Left lobe of liver (tissue), 2 donors: ENCODE data around the gene VPS41. TPM values are rescaled to one million over a fixed set of nuclear protein-coding genes. Genes with fewer than 3 reads are reported as not detected.

Experiments used
- ATAC-seq: fragments of 200-7000 bp; cut with Tn5 transposase; one replicate; pipeline ENCODE4 v1.9.1; 2020; ENCODE audit warnings: mild to moderate bottlenecking, moderate library complexity
- DNase-seq: peaks from one replicate; pipeline ENCODE4 v3.0.0-alpha.2; 2020; ENCODE audit warnings: low spot score
- total RNA-seq: library from RNA; stranded (reverse); gene quantifications from one replicate; pipeline ENCODE4 v1.2.1, GENCODE V29; 2021
- donor health status: DM: no; HTN: no; CAD: no; lungs with moderate emphysema.
- donor health status: DM: no; HTN: yes; CAD: no.

VPS41 gene
- total RNA-seq, 1 donor from 2014 or later, result 33.9 TPM

DNA sequence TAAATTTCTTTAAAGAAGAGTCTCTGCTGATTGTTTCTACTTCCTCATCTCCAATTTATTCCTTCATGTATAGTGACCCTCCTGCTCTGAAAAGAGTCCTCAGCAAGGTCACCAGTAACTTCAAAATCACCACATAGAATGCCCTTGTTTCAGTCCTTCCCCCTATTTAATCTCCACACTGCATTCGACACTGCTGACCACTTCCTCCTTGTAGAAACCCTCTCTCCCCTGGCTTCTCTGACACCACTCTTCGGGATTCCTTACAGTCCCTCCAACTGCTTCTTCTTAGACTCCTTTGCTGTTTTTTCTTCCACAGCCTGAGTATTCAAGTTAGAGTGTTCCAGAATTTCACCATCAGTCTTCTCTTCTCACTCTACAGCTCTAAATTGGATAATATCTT is 89.5 kb downstream of the VPS41 start:
- no peak for ATAC-seq
- DNase-seq, result no peak

DNA sequence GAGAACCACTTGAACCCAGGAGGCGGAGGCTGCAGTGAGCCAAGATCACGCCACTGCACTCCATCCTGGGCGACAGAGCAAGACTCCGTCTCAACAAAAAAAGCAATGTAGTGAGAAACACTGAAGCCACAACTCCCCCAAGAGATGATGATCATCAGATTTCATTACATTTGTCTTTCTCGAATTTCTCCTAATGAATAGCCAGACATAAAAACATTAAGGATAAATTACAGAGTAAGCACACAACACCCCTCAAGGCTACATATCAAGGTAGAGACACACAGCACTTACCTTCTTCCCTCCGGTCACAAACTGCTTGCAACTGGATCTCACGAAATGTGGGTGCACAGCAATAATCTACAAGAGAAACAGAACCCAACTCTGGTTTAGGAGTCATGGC is 91.5 kb downstream of the VPS41 start:
- DNase-seq (no peak), ATAC-seq (no peak)

- ATAC-seq (peak; percentile 34), DNase-seq (no peak)
Observed at GRCh38 chr7:38813768-38814167, 95.2 kb downstream of the VPS41 start.

GRCh38 chr7:38806912-38807311 is 102.1 kb downstream of the VPS41 start:
- DNase-seq (no peak), ATAC-seq (no peak)

DNA sequence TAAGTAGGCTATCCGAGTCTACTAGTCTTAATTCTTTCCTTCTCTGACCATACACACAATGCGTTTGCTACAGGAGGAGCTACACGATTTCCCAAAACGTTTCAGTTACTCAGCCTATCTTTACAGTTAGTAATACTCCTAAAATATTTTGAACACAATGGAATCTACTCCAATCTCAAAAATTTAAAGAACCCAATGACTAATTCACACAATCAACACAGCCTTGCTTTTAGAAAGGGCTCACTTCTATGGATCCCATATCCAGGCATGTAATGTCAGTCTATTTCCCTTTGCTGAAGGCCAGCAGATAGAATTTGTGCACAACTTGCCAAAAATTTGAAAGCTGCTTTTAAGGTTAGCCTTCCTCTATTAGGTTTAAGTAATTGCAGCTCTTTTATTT is 107.2 kb downstream of the VPS41 start:
- ATAC-seq, result no peak
- no peak for DNase-seq

DNA sequence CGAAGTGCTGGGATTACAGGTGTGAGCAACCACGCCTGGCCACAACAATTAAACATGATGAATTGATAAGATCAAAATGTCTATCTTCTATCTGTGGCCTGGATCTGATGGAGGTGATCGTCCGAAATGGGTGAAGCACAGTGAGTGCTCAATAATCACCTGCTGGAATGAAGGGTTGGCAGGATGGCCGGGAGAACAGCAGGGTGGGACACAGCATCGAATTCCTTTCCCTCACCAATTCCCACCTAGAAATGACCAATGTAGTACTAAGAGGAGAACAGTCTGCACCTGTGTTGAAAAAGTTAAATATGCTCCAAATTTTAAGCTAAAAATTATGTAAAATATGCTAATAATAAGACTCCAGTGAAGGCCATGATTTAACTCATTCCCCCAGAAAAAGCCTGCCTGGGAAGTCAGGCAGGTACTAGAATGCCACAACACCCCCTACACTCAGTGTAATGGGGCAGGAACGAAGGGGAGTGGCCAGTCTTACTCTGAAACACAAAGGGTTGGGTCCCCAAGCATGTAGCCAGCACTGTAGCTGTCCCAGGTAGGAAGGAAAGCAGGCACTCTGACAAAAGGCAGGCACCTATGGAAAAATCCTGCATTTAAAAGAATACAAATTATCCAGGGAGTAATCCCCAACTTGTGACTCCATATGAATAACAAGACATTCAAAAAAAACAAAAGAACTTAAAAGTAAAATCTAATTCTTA is 110.3 kb downstream of the VPS41 start:
- no peak for DNase-seq
- ATAC-seq, result no peak

- peak; percentile 85 for ATAC-seq
- DNase-seq, result peak; percentile 51
Observed at GRCh38 chr7:38796626-38797501, 112.1 kb downstream of the VPS41 start.

DNA sequence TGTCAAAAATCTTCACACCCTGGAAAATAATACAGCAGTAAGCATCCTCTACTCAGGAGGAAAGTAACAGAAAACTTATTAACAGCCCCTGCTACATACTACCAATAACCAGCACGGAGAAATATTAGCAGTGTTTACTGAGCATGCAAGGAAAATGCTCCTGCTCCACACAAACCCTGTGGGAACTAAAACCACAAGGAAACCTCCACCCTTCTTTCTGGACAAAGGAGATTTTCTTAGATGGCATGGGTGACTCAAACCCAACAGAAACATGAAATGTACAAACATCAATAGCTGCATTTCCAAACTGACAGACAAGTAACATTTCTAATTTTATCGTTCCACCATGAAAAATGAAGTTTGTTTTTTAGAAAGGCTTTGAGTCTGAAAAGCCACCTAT is 113.4 kb downstream of the VPS41 start:
- ATAC-seq, result no peak

DNA sequence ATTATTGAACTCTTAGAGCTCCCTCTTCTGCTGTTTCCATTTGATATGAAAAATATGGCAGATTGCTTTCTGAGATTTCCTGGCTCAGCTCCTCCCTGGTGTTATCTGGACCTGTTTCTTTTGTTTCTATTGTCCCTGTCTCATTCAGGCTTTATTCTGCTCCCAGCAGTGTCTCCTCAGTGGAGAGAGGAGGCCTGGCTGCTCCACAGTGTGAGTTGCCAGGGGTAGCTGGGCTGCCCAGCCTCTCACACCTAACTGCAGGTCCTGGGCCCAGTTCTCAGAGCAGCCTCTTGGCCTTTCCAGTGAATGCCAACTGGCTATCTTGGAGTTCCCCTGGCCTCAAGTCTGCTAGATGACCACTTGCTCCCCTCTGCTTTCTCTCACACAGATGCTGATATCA is 127.0 kb downstream of the VPS41 start:
- DNase-seq, result no peak

More for the DNA sequence above, 113.4 kb downstream of the VPS41 start:
- DNase-seq, result no peak

GRCh38 chr7:38777609-38778008 is 131.4 kb downstream of the VPS41 start:
- ATAC-seq (no peak), DNase-seq (no peak)

More for the DNA sequence above, 127.0 kb downstream of the VPS41 start:
- no peak for ATAC-seq

GRCh38 chr7:38775506-38776175 is 133.3 kb downstream of the VPS41 start:
- DNase-seq (no peak), ATAC-seq (no peak)

DNA sequence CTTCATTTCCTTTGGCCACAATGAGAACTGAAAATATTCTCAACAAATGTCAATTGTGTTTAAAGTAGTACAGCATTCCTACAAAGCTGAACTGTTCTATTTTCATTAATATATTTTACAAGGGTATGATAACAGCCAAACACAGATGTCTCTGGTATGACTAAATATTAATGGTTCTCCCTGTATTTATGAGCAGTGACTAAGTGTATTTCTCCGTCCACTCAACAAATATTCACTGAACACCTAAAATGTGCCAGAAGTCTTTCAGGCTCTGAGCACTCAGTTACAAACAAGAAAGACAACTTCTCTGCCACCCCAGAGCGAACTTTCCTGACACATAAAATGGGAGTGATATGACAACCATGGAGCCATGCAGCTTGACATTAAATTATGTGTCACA is 135.6 kb downstream of the VPS41 start:
- DNase-seq, result no peak
- ATAC-seq, result no peak

- no peak for DNase-seq
Observed at GRCh38 chr7:38760226-38760625, 148.8 kb downstream of the VPS41 start.

DNA sequence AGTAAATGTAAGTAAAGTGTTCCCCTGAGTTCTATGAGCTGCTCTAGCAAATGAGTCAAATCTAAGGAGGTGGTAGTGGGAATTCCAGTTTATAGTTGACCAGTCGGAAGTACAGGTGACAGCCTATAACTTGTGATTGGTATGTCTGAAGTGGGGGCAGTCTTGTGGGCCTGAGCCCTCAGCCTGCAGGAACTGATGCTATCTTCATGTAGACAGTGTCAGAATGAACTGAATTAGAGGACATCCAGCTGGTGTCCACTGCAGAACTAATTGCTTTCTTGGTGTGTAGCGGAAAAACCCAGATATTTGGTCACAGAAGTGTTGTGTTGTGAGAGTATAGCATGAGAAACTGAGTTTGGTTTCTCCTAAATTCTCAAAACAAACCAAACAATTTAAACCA is 150.0 kb downstream of the VPS41 start:
- DNase-seq, result no peak
- ATAC-seq, result no peak

More at GRCh38 chr7:38760226-38760625, 148.8 kb downstream of the VPS41 start:
- ATAC-seq, result no peak

- no peak for DNase-seq
- ATAC-seq, result no peak
Observed at GRCh38 chr7:38757931-38758330, 151.1 kb downstream of the VPS41 start.

- DNase-seq (no peak), ATAC-seq (no peak)
Observed at GRCh38 chr7:38756521-38756920, 152.5 kb downstream of the VPS41 start.

DNA sequence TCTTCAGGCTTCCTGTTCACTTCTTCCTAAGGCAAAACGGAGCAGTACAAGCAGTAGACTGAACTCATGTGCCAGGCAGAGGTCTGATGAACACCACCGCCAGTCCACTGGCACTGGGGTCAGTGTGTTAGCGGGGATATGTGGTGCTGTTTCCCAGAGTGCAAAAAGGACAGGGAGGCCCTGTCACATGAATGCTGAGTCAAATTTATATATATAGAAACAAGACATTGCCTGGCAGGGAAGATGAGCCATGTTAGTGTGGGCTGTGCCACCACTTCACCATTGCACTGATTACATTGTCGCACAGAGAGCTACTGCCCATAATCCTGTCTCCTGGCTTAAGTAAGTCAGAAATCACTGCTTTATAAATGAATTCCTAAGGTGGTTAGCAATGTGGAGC is 155.6 kb downstream of the VPS41 start:
- no peak for ATAC-seq
- DNase-seq, result no peak

DNA sequence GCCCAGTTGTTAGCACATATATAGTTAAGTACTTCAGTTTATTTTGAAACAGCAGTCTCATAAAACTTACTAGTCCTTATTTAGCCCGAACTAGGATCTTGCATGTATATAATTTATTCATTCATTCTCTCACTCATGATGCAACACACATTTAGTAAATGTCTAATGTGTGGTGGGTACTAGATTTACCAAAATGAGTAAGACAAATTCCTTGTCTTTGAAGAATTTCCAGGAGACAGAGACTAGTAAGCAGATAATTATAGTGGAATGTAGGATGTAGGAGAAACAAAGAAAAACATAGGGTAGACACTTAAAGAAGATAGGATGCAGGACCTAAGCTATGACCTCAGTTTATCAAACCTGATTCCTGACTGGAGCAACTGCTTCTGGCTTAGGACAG is 157.6 kb downstream of the VPS41 start:
- DNase-seq (no peak), ATAC-seq (no peak)

DNA sequence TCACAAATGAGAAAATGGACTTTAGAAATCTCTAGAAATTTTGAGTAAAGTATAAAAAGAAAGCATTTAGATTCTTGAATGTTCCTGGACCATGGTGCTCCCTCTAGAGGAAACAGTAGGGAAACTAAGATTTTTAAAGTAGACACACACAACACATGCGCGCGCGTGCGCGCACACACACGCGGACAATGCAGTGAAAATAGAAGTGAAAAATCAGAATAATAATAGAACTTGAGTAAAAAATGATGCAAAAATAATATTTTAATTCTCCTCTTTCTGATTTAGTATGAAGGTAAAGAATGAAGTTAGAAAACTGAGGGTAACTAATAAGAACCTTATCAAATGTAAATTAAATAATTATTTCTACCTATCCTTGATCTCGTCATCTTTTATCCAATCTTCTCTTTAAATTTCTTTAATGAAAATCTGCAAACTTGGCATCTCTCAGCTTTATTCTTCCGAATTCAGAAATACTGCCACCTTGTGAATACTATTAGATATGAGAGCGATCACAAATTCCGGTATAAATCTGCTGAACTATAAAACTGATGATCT is 160.9 kb downstream of the VPS41 start:
- ATAC-seq (peak; percentile 48), DNase-seq (no peak)

DNA sequence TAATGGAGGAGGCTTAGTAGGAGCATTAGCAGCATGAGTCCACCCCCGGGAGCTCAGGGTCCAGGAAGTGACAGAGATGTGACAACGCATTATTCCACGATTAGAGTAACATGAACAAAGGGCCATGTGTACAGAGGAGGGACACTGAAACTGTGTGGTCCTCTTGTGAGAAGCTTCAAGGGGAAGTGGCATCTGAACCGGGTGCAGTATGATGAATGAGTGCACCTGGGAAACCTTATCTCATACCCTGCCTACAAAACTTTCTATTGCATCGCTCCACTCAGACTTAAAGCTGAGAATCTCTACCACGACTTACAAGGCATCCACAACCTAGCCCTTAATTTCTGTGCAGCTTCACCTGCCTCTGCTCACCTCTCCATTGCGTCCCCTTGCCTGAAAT is 162.6 kb downstream of the VPS41 start:
- ATAC-seq (no peak), DNase-seq (no peak)

- DNase-seq (no peak), ATAC-seq (no peak)
Observed at GRCh38 chr7:38744746-38745145, 164.2 kb downstream of the VPS41 start.
